Activated naive CD4-positive, alpha-beta T cell (primary cell): ENCODE data around the gene NMRK2.
"Not testable (repeated sequence)": the region's sequence is repeated elsewhere in the genome, so short reads cannot be mapped to it uniquely, and the experiment has no call there.

Source experiments
- DNase-seq, 4 experiments: peaks; one replicate each; lab custom pipeline; 2025; lab: John Stamatoyannopoulos, UW

The NMRK2 gene

GRCh38 chr19:3964256-3965194, 31.7 kb downstream of the NMRK2 start:
- DNase-seq: no peak

- no peak for DNase-seq
Measured at GRCh38 chr19:3966051-3967017, 33.5 kb downstream of the NMRK2 start.

GRCh38 chr19:3967983-3968382, 35.1 kb downstream of the NMRK2 start:
- DNase-seq: not testable (repeated sequence)

- DNase-seq: no peak
Measured at GRCh38 chr19:3968556-3969434, 35.9 kb downstream of the NMRK2 start.

GRCh38 chr19:3969435-3970312, 36.8 kb downstream of the NMRK2 start:
- DNase-seq: no peak

GRCh38 chr19:3970313-3970807, 37.5 kb downstream of the NMRK2 start:
- no peak for DNase-seq

- peak; percentile 79 to 85 (median 81) for DNase-seq
Measured at GRCh38 chr19:3970808-3971598, 38.1 kb downstream of the NMRK2 start, which contains the start of gene DAPK3. Gene DAPK3, minus strand, starts transcription at chr19:3971099. Its CDS starts 1,364 bp downstream, at chr19:3969735.

GRCh38 chr19:3975144-3975543, 42.3 kb downstream of the NMRK2 start:
- DNase-seq: no peak

- no peak for DNase-seq
Measured at GRCh38 chr19:3975637-3976087, 42.8 kb downstream of the NMRK2 start.

GRCh38 chr19:3976495-3977241, 43.8 kb downstream of the NMRK2 start:
- no peak for DNase-seq

GRCh38 chr19:3977242-3978143, 44.6 kb downstream of the NMRK2 start:
- DNase-seq: no peak

- DNase-seq: no peak
Measured at GRCh38 chr19:3978145-3978544, 45.3 kb downstream of the NMRK2 start.

GRCh38 chr19:3979289-3979673, 46.4 kb downstream of the NMRK2 start:
- DNase-seq: no peak

- DNase-seq: no peak
Measured at GRCh38 chr19:3979674-3980352, 46.9 kb downstream of the NMRK2 start.

GRCh38 chr19:3980353-3981251, 47.7 kb downstream of the NMRK2 start:
- no peak for DNase-seq

- no peak for DNase-seq
Measured at GRCh38 chr19:3981373-3981735, 48.5 kb downstream of the NMRK2 start.
